Astrocyte (in vitro differentiated cells and primary cell): ENCODE results near the gene IL6. TPM values are rescaled to one million over a fixed set of nuclear protein-coding genes. Genes with fewer than 3 reads are reported as not detected.
A peak's percentile ranks its signal among the peaks of the same experiment; 100 is the strongest.

ENCODE experiments used
- DNase-seq: peaks from one replicate; pipeline ENCODE4 v3.0.0-alpha.2; 2010; ENCODE audit warnings: low read depth
- FAIRE-seq: peaks from 2 replicates; lab custom pipeline; 2011; peaks lifted over from hg19 to GRCh38; lab: Jason Lieb, UNC
- H2AFZ ChIP-seq: 2 replicates; pipeline ENCODE4 v1.6.0; 2012; ENCODE audit warnings: low read depth, low read length, inconsistent platforms
- H3K27ac ChIP-seq: 2 replicates; pipeline ENCODE4 v1.5.1; 2011; ENCODE audit warnings: low read depth, low read length, inconsistent platforms
- H3K27me3 ChIP-seq: 2 replicates; pipeline ENCODE4 v1.6.0; 2011; ENCODE audit warnings: low read length, inconsistent platforms; ENCODE audit not compliant: insufficient read depth
- H3K36me3 ChIP-seq: 2 replicates; pipeline ENCODE4 v1.5.1; 2011; ENCODE audit warnings: low read length, inconsistent platforms; ENCODE audit not compliant: insufficient read depth
- H3K4me1 ChIP-seq: 2 replicates; pipeline ENCODE4 v1.5.1; 2011; ENCODE audit warnings: low read length, inconsistent platforms; ENCODE audit not compliant: insufficient read depth
- H3K4me2 ChIP-seq: 2 replicates; pipeline ENCODE4 v1.6.0; 2012; ENCODE audit warnings: low read length, inconsistent platforms
- H3K4me3 ChIP-seq: 2 replicates; pipeline ENCODE4 v1.5.1; 2011; ENCODE audit warnings: low read depth, mild to moderate bottlenecking, low read length, inconsistent platforms; ENCODE audit not compliant: insufficient read depth
- H3K79me2 ChIP-seq: 2 replicates; pipeline ENCODE4 v1.6.0; 2012; ENCODE audit warnings: mild to moderate bottlenecking, low read length, inconsistent platforms; ENCODE audit not compliant: insufficient read depth
- H3K9ac ChIP-seq: 2 replicates; pipeline ENCODE4 v1.6.0; 2012; ENCODE audit warnings: mild to moderate bottlenecking, low read length, inconsistent platforms
- H3K9me3 ChIP-seq: 2 replicates; pipeline ENCODE4 v1.5.1; 2012; ENCODE audit warnings: low read depth, mild to moderate bottlenecking, low read length, inconsistent platforms; ENCODE audit not compliant: insufficient read depth
- H4K20me1 ChIP-seq: 2 replicates; pipeline ENCODE4 v1.6.0; 2012; ENCODE audit warnings: low read length, inconsistent platforms; ENCODE audit not compliant: insufficient read depth
- H3K27ac Mint-ChIP-seq: one replicate; pipeline ENCODE4 v1.8.0; 2021; ENCODE audit warnings: mild to moderate bottlenecking, mixed read lengths; ENCODE audit not compliant: unreplicated experiment
- H3K27me3 Mint-ChIP-seq: one replicate; pipeline ENCODE4 v1.8.0; 2021; ENCODE audit warnings: low read depth, mixed read lengths; ENCODE audit not compliant: unreplicated experiment
- H3K36me3 Mint-ChIP-seq: one replicate; pipeline ENCODE4 v1.8.0; 2021; ENCODE audit warnings: low read depth, mixed read lengths; ENCODE audit not compliant: unreplicated experiment
- H3K4me1 Mint-ChIP-seq: one replicate; pipeline ENCODE4 v1.8.0; 2021; ENCODE audit warnings: low read depth, mixed read lengths; ENCODE audit not compliant: unreplicated experiment
- H3K4me3 Mint-ChIP-seq: one replicate; pipeline ENCODE4 v1.8.0; 2021; ENCODE audit warnings: mild to moderate bottlenecking, moderate library complexity, mixed read lengths; ENCODE audit not compliant: unreplicated experiment
- H3K9me3 Mint-ChIP-seq: one replicate; pipeline ENCODE4 v1.8.0; 2021; ENCODE audit warnings: mild to moderate bottlenecking, mixed read lengths; ENCODE audit not compliant: unreplicated experiment
- CTCF ChIP-seq: IDR thresholded peaks from 2 replicates; pipeline ENCODE4 v1.5.1; 2011; ENCODE audit warnings: low read depth, mild to moderate bottlenecking, inconsistent platforms, low read length, moderate library complexity; ENCODE audit not compliant: insufficient read depth
- EZH2 ChIP-seq: IDR thresholded peaks from 2 replicates; pipeline ENCODE4 v1.6.1; 2012; ENCODE audit warnings: mild to moderate bottlenecking, low read length, inconsistent platforms; ENCODE audit not compliant: insufficient read depth
- total RNA-seq: library from RNA; stranded (reverse); gene quantifications from 2 replicates; pipeline ENCODE4 v1.2.1, GENCODE V29; 2021

The IL6 gene
- total RNA-seq, 1 donor from 2014 or later = 2.5 TPM

GRCh38 chr7:22697876-22698606, 29.0 kb upstream of the IL6 start:
- Histone ChIP-seq H3K79me2 (no peaks in the 10 kb centered on the region), H3K9me3 (no peaks in the 10 kb centered on the region), H3K27ac (no peak overlapping the region), H3K27me3 (no peaks in the 10 kb centered on the region), H4K20me1 (no peaks in the 10 kb centered on the region), H3K36me3 (no peaks in the 10 kb centered on the region), H2AFZ (no peak overlapping the region), H3K4me2 (no peak overlapping the region), H3K4me1 (peaks cover 8% of the 10 kb centered on the region), H3K9ac (no peak overlapping the region), H3K4me3 (no peak overlapping the region)
- FAIRE-seq (no peak), DNase-seq (no peak)
- no peak overlapping the region for H3K27ac Mint-ChIP-seq
- H3K4me1 Mint-ChIP-seq = peaks cover 22% of the 10 kb centered on the region
- no peaks in the 10 kb centered on the region for H3K36me3 Mint-ChIP-seq
- H3K9me3 Mint-ChIP-seq = peaks cover 3% of the 10 kb centered on the region
- TF ChIP-seq CTCF = no peak
- TF ChIP-seq EZH2 = no peak
- H3K4me3 Mint-ChIP-seq = no peak overlapping the region
- no peaks in the 10 kb centered on the region for H3K27me3 Mint-ChIP-seq

GRCh38 chr7:22698767-22699166, 28.2 kb upstream of the IL6 start:
- Histone ChIP-seq H3K4me2 (no peak overlapping the region), H3K9me3 (no peaks in the 10 kb centered on the region), H4K20me1 (no peaks in the 10 kb centered on the region), H3K9ac (no peak overlapping the region), H3K79me2 (no peaks in the 10 kb centered on the region), H3K27me3 (no peaks in the 10 kb centered on the region), H3K4me1 (peaks cover 8% of the 10 kb centered on the region), H3K36me3 (no peaks in the 10 kb centered on the region), H3K27ac (no peak overlapping the region), H3K4me3 (no peak overlapping the region), H2AFZ (no peak overlapping the region)
- Mint-ChIP-seq H3K27ac (no peak overlapping the region), H3K4me3 (no peak overlapping the region), H3K27me3 (no peaks in the 10 kb centered on the region), H3K4me1 (peaks cover 28% of the 10 kb centered on the region), H3K9me3 (peaks cover 3% of the 10 kb centered on the region), H3K36me3 (no peaks in the 10 kb centered on the region)
- TF ChIP-seq CTCF = no peak
- TF ChIP-seq EZH2 = no peak
- FAIRE-seq (no peak), DNase-seq (no peak)

- Histone ChIP-seq H4K20me1 (no peaks in the 10 kb centered on the region), H2AFZ (no peak overlapping the region), H3K27me3 (no peaks in the 10 kb centered on the region), H3K9ac (no peak overlapping the region), H3K9me3 (no peaks in the 10 kb centered on the region), H3K79me2 (no peaks in the 10 kb centered on the region), H3K4me3 (no peak overlapping the region), H3K27ac (no peak overlapping the region), H3K36me3 (no peaks in the 10 kb centered on the region), H3K4me1 (peaks cover 8% of the 10 kb centered on the region), H3K4me2 (no peak overlapping the region)
- DNase-seq (peak; percentile 70), FAIRE-seq (no peak)
- Mint-ChIP-seq H3K36me3 (no peaks in the 10 kb centered on the region), H3K9me3 (peaks cover 3% of the 10 kb centered on the region), H3K27ac (peak overlapping the region; percentile 38), H3K27me3 (no peaks in the 10 kb centered on the region), H3K4me3 (no peak overlapping the region), H3K4me1 (peaks cover 26% of the 10 kb centered on the region)
- TF ChIP-seq CTCF = no peak
- TF ChIP-seq EZH2 = no peak
Observed at GRCh38 chr7:22700559-22701002, 26.4 kb upstream of the IL6 start.
